SW480 (cell line): ENCODE measurements around the gene TIMP2.
"Not testable (repeated sequence)": the region's sequence is repeated elsewhere in the genome, so short reads cannot be mapped to it uniquely, and the experiment has no call there.

Experiments used
- DNase-seq: peaks from one replicate; pipeline ENCODE4 v3.0.0-alpha.2; 2016; ENCODE audit warnings: low spot score

TIMP2 gene

DNA sequence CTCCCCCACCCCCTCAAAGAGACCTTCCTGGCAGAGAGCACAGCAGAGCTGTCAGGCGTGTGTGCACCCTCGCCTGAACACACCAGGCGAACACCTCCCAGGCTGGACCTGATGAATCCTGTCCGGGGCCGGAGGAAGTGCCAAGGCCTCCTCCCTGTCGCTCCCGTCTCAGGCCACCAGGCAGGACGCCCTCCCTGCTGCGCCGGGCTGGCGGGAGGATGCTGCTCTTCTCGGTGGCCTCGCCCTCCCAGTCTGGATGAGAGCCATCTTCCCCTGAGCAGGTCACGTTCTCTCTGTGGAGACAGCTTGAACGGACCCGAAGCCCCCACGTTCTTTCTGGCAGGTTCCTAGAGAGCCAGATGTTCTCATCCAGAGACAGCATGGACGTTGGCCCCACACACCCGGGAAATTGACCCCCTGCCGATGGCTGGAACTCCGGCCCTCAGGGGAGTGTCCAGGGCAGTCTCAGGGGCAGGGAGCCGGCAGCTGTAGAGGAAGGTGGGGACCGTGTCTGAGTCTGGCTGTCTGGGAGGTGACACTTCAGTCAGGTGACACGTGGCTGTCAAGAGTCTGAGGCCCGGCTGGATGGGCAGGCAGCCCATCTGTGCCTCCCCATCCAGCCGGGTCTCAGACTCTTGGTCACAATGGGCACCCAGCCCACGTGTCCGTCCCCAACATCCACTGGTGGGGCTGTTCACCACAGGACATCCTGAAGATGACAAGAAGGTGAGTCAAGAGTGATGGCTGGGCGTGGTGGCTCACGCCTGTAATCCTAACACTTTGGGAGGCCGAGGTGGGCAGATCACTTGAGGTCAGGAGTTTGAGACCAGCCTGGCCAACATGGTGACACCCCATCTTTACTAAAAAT is 5.0 kb upstream of the TIMP2 start:
- DNase-seq: peak; percentile 29

DNA sequence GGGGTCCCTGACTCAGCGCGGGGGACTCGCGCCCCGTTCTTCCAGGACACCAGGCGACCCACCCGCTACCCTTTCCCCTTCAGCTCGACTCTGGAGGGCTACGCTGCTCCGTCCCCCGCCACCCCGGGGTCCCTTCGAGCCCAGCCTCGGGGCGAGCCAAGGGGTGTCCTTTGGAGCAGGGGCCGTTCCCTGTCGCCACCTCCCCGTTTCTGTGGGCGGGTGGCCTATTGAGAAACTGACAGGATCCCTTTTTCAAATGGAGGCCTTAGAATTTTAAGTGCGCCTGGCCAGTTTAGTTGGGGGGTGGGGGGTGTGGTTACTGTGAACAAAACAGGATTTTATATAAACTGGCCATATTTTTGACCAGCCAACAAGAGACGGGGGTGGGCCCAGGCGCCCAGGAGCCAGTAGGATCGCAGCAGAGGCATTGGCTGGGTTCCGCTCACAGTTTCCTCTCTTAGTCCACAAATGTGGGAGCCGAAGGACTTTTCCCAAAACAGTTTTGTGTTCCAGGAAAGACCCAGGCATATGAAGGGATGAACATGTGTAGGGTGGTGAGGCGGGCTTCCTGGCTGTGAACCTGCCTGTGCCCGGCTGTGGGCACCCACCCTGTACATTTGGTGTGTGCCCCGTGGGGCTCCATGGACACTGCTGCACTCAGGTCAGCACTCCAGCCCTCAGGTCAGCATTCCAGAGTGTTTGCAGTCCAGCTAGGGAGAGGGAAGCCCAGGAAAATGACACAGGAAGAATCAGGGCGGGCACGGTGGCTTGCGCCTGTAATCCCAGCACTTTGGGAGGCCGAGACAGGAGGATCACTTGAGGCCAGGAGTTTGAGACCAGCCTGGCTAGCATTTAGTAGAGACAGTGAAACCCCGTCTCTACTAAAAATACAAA is 722 bp upstream of the TIMP2 start:
- no peak for DNase-seq

DNA sequence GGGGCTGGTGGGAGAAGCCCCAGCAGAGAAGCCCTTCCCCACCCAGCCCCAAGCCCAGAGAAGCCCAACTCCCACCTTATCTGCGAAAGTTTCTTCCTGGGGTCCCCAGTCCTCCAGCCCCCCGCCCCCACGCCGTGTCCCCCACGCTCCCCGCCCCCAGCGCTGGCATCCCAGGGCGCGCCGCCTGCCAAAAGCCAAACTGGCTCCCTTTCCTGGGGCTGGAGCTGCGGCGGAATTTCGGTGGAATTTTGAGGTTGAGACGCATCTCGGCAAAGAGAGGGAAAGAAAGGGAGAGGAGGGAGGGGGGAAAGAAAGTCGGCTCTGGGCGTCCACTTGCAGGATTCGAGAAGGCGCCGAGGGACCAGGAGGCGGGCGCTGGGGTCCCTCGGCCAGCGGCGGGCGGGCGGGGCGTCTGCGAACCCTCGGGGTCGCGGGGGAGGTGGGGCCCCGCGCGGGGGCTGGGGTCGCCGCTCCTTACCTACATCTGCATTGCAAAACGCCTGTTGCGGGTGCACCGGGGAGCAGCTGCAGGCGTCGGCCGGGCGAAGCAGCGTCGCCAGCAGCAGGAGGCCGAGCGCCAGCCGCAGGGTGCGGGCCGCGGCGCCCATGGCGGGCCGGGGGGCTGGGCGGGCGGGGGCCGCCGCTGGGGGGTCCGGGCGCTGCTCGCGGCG is 571 bp downstream of the TIMP2 start:
- DNase-seq: peak; percentile 37

DNA sequence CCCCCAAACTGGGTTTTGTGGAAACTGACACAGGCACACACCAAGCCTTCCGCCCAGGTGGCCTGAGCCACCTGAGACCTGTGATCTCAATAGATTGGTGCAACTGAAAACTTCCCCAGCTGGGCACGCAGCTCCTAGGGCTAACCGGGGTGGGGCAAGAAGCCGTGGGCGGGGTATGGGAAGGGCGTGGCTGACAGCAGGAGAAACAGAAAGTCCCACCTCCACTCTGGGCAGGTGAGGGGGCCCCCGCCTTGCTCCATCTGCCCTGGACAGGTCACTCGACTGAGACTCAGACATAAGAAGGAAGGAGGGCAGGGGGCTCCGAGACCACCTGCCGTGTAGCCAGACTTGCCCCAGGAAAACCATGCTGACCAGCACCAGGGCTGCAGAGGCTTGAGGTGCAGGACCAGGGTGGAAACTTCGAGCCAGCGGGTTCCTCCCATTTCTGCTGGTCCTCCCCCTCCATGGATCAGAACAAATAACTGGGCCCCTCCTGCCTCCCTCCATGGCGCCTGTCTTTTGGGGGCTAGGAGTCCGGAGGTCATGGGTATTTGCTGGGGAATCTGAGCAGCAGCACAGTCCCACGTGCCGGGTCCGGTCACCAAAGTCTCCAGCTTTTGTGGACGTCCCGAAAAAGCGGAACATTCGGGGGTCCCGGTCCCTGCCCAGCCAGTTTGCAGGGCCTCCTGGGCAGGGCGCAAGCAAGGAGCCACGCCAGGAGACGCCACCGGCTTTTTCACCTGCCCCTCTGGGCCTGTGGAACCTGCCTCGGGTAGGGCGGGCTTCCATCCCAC is 1.3 kb downstream of the TIMP2 start:
- DNase-seq: peak; percentile 78

DNA sequence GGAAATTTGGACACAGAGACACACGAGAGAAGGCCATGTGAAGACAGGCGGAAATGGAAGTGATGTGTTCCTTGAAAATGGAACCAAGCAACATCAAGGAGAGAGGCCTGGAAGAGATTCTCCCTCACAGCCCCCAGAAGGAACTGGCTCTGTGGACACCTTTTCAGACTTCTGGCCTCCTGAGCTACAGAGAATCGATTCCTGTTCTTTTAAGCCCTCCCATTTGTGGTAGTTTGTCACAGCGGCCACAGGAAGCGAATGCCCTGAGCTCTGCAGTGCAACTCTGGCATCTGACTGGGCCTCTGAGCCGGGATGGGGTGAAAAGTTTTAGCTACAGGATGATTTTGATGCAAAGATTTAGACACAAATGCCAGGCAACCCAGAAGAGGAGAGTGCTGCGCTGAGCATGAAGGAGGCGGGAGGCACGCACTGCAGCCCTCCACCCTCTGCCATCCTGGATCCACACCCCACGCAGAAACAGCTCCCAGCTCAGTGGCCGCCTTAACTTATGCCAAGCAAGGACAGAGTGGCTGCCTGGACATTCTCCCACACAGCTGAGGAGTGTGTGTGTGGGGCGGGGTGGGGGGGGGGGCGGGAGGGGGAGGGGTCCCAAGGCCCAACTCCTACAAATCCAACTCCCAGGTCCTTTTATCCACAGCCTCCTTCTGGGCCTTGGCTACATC is 2.2 kb downstream of the TIMP2 start:
- no peak for DNase-seq

DNA sequence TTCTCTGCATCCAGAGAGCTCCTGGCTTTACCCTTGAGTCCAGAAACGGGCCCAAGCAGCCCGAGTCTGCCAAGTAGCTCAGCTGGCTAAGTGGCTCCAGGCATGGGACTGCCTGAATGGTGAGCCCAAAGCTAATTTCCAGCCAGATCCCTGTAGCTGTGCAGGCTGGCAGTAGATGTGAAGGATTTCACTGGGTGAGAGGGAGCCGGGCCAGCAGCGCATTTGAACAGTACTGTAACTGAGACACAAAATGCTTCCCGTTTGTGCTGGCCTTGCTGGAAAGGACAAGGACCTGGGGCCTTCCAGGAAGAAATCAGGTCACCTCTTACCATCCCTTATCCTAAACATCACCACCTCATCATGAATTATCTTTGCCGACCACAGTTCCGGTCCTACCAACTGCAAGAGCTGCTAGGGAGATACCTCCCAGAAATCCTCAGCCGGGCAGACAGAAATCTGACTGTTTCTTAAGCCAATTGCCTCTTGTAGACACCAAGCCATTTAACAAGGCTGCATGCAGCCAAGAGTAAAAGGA is 3.7 kb downstream of the TIMP2 start:
- no peak for DNase-seq

DNA sequence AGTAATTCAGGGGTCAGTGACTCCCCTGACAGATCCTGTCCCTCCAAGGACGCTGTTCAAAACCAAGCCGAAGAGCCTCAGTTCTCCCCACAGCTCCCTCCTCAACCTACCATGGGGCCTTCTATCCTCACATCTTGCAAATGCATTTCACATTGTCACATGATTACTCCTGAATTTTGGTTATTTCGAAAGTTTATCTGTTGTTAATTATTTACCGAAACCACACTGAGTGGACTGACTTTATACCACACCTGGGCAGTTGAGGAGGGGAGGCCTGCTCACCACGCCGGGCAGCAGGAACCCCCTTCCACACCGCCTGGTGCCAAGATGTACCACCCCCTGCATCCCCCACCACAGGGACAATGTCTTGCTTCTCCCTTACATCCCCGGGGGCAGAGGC is 4.7 kb downstream of the TIMP2 start:
- no peak for DNase-seq

DNA sequence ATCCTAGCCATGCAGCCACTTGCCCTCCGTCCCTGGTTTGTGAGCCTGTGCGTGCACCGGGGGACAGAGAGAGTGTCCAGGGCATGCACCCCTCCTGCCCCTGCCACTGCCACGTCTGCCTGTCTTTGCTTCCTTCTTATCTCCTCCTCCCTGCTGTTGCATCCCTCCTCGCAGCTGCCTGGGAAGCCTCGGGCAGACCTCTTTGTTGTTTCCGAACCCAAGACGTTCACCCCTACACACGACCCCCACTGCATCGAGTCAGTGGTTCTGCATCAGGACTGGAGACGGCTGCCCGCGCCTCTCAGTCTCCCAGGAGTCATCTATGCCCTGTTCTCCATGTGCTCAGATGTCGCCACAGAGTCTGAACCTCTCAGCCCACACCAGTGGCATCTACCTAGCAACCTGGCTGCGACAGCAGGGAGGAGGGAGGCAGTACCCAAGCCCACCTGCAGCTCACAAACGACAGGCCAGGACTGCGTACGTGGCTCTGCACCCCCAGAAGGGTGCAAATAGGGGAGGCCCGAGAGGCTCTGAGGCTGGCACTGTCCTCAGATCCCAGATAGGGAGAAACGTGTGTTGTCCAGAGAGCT is 5.2 kb downstream of the TIMP2 start:
- no peak for DNase-seq

DNA sequence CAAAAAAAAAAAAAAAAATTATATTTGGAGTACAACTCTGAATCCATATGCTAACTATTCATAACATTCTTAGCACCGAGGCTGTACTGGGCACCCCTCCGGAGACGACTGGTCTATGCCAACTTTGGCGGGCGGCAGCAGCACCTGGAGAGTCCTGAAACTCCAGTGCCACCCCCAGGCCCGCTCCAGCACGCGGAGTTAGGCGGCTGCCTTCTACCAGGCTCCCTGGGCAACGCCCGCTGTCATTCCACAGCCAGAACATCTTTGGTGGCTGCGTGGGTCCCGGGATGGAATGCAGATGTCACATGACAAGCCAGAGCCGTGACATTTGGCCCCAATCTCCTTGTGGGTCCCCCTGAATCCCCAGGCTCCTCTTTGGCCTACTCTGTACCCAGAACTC is 6.2 kb downstream of the TIMP2 start:
- no peak for DNase-seq

DNA sequence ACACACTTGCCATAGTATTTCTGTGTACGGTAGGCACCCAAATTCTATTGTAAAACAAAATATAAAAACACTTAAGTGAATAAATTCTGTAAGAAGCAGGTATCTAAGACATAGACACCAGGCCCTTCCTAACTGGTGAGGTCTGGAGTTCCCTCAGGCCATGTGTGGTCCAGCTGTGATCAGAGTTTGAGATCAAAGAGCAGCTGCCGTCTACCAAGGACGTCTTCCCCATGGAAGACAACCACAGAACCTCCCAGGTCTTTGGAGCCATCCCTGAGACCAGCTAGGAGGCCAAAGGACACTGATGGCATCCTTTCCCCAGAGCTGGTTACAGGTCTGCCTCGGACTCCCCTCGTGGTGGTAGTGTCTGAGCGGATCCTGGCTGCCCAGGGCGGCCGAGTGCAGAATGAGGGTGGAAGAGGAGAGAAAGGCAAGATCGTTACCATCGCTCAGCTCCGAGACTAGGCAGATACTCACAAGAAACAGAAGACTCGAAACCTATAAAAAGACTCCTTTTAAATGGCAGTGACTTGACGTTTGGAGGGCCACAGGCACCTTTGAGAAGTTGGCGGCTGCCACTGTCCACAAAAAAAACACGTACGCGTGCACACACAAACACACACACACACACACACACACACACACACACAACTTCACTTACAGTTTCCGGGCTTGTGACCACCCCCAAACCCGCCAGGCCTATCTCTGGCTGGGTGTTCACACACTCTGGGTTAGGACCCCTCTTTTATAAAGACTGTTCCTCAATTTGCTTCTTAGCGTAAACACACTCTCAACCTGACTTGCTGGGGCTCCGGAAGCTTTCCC is 7.5 kb downstream of the TIMP2 start:
- no peak for DNase-seq

DNA sequence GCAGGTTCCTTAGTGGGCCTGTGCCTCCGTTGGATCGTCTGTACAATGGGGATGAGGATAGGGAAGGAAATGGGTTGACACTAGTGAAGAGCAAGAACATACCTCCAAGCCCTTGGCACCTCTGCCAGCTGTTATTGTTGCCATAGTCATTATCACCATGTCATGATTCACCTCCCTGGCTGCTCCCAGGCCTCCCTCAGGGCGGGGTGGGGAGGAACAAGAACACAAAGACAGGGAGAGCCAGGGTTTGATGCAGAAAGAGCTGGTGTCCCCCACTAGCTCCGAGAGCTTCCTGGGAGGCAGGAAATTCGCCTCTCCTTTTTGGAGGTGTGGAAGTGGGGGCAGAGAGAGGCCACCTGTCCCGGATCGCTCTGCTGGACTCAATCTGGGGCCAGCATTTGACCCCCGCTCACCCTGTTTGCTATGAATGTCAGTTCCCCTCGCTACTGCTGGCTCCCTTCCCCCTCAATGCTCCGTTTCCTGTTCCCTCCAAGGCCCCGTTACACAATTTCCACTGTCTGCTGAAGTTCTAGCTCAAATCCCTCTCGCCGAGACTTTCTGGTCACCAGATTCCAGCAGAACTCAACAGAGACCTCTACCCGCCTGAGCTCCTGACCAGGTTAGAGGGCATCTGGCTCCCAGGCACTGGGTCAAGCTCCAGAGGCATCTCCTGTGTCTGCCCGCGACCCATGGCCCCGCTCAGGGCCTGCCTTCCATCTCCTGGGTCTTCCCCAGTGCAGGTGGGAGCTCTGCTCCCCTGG is 9.1 kb downstream of the TIMP2 start:
- DNase-seq: peak; percentile 33

DNA sequence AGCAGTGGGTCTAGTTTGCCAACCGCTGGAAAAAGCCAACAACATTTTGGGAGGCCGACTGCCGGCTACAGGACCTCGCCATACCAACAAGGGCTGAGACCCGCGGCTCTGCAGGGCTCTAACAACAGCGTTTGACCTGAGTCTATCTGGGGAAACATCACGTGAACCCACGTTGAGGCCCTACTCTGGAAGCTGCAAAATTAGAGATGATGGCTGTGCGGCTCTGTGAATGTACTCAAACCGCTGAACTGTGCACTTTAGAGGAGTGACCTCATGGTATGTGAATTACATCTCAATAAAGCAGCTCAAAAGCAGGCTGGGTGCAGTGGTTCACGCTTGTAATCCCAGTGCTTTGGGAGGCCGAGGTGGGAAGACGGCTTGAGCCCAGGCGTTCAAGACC is 12.1 kb downstream of the TIMP2 start:
- DNase-seq: no peak

DNA sequence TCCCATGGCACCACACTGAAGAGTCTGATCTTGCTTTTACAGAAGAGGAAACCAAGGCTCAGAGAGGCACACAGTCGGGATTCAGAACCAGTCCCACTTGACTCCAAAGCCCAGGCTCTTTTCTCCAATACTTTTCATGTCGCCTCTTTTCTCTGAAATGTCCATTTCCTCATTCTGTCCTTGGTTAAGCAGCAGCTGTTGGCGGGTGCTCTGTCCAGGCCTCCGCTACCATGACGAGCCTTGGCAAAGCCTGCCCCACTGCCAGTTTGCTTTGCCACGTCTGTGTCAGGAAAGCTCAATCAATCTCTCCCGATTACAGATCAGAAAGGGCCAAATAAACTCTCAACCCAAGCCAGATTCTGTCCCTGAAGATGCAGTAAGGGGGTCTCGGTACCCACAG is 13.1 kb downstream of the TIMP2 start:
- no peak for DNase-seq

DNA sequence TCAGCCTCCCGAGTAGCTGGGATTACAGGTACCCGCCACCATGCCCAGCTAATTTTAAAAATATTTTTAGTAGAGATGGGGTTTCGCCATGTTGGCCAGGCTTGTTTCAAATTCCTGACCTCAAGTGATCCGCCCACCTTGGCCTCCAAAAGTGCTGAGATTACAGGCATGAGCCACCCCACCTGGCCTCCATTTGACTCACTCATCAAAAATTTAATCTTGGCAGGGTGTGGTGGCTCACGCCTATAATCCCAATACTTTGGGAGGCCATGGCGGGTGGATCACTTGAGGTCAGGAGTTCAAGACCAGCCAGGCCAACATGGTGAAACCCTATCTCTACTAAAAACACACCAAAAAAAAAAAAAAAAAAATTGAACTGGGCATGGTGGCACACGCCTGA is 13.6 kb downstream of the TIMP2 start:
- not testable (repeated sequence) for DNase-seq

DNA sequence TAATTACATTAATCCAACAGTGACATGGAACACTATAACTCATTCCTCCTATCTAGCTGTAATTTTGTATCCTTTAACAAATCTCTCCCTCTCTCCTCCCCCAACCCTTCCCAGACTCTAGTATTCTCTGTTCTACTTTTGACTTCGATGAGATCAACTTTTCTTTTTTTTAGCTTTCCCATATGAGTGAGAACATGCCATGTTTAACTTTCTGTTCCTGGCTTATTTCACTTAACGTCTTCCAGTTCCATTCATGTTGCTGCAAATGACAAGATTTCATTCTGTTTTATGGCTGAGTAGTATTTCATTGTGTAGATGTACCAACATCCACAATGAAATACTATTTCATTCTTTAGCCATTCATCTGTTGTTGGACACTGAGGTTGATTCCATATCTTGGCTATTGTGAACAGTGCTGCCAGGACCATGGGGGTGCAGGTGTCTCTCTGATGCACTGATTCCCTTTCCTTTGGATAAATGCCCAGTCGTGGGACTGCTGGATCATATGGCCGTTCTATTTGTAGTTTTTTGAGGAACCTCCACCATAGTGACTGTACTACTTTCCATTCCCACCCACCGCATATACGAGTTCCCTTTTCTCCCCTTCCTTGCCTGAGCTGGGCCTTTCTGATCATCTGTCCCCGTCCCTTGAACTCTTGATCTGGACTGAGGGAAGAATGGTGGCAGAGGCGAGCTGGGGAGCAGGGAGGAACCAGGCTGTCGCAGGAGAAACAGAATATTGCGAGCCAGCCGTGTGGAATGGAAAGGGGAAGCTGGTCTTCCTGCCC is 14.5 kb downstream of the TIMP2 start:
- DNase-seq: no peak

DNA sequence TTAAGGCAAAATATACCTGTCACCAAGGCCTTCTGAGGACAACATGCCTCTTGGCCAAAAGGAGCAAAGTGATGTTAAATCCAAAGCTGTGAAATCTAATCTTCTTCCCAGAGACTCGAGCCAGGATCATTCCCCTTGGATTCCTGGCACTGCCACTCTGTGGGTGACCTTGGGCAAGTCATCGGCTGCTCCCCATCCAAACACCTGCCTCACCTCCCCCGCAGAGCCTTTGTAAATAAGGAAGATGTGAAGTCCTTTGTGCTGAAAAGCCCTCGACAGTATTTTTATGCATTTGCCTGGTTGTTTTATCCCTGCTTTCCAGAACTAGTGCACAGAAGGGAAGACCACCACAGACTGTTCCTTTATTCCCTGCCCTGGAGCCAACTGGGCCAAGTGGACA is 16.8 kb downstream of the TIMP2 start:
- DNase-seq: no peak

DNA sequence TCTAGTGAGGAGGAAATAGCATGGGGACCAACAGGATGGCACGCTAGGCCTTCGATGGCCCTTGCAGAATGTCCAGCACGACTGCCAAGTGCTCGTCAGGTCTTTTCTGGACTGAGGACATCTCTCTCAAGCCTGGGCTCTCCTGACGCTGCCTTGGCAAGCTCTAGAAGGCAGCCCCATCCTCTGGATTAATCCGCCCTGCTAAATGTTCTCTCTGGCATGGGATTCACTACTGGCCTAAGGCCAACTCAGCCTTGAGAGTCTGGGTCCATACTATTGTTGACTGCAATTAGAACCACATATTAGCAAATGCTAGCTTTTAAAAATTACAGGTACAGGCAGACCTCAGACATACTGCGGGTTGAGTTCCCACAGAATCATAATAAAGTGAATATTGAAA is 19.6 kb downstream of the TIMP2 start:
- no peak for DNase-seq

DNA sequence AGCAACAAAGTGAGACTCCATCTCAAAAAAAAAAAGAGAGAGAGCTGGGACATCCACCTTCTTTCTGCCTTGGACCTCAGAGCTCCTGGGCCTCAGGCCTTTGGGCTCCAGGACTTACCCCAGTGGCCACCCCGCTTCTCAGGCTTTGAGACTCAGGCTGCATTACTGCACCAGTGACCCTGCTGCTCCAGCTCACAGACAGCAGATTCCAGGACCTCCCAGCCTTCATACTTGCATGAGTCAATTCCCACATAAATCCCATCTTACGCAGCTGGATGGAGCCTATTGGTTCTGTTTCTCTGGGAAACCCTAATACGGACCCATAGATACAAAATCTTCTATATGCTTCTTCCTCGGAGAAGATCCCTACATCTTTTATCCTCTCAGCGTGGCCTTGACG is 20.1 kb downstream of the TIMP2 start:
- no peak for DNase-seq
